Measurements from ENCODE around the gene FAM174A.

The FAM174A gene

GRCh38 chr5:100623719-100624118, 88.5 kb downstream of the FAM174A start:
- no peak overlapping the region for H3K4me3 ChIP-seq (replicated peaks; ENCODE audit: low read depth, low read length)
- TF ChIP-seq CTCF (IDR thresholded peaks at IDR 0.05; ENCODE audit: low read depth, low read length, missing control alignments) = no peak
- no peak for DNase-seq (ENCODE audit: extremely low read depth, low read depth)

GRCh38 chr5:100634937-100635534, 99.9 kb downstream of the FAM174A start:
- no peak for DNase-seq (ENCODE audit: extremely low read depth, low read depth)
- H3K4me3 ChIP-seq (replicated peaks; ENCODE audit: low read depth, low read length) = no peak overlapping the region
- no peak for TF ChIP-seq CTCF (IDR thresholded peaks at IDR 0.05; ENCODE audit: low read depth, low read length, missing control alignments)
